Measurements from ENCODE around the gene DEK. TPM values are rescaled to one million over a fixed set of nuclear protein-coding genes. Genes with fewer than 3 reads are reported as not detected.

The DEK gene
- total and polyA plus RNA-seq, 9 donors: 54.1 to 143 (median 78.9) TPM

DNA sequence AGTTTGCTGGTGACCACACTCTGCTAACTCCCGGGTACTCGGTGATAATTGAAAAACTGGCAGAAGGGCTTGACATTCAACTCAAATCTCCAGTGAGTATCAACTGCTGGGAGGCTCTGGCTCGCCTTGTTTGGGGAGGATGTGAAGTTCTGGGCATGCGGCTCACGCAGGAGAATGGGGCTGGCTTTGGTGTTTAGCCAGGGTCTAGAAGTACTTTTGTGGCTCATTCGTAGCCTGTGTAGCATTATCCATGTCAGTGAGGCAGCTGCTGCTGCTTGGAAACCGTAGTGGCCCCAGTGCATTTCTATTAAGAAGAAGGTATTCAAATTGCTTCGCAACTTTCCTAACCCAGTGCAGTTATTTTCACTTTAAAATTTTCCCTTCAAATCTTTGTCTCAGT is 56.9 kb downstream of the DEK start:
- Histone ChIP-seq H3K4me3 (no peak overlapping the region), H3K27me3 (no peaks in the 10 kb centered on the region), H3K4me1 (ENCODE audit: insufficient read depth) (no peaks in the 10 kb centered on the region), H3K27ac (no peak overlapping the region), H3K36me3 (no peaks in the 10 kb centered on the region), H3K9me3 (no peaks in the 10 kb centered on the region)
- TF ChIP-seq CTCF (IDR thresholded peaks at IDR 0.05) (no peak), POLR2A (IDR thresholded peaks at IDR 0.05) (no peak), EP300 (IDR thresholded peaks at IDR 0.05) (no peak)
- 81 to 89% (median 85%) methylated on average over 8 of the region's 8 CpGs for WGBS, 3 donors
- intact Hi-C loops (cut with DNase I): no loop called here
- no peak for DNase-seq

DNA sequence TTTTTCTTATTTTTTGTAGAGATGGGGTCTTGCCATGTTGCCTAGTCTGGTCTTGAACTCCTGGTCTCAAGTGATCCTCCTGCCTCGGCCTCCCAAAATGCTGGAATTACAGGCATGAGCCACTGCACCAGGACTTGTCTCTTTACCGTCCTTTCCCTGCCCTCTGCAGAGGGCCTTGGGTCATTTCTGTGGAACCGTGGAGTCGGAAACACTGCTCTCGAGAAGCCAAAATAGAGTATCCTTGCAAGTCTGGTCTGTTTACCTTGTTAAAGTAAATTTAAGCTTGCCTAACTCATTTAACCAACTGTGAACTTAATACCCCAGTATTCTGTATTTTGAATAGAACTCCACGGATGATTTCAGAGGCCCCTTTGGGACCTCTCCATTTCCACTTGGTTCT is 57.7 kb downstream of the DEK start:
- intact Hi-C loops (cut with DNase I): no loop called here
- Histone ChIP-seq H3K9me3 (no peaks in the 10 kb centered on the region), H3K4me1 (ENCODE audit: insufficient read depth) (no peaks in the 10 kb centered on the region), H3K36me3 (no peaks in the 10 kb centered on the region), H3K4me3 (no peak overlapping the region), H3K27me3 (no peaks in the 10 kb centered on the region), H3K27ac (no peak overlapping the region)
- 95 to 96% (median 96%) methylated on average over 6 of the region's 6 CpGs for WGBS, 3 donors
- no peak for DNase-seq
- no peak for TF ChIP-seq EP300 (IDR thresholded peaks at IDR 0.05)
- TF ChIP-seq POLR2A (IDR thresholded peaks at IDR 0.05): no peak
- no peak for TF ChIP-seq CTCF (IDR thresholded peaks at IDR 0.05)

DNA sequence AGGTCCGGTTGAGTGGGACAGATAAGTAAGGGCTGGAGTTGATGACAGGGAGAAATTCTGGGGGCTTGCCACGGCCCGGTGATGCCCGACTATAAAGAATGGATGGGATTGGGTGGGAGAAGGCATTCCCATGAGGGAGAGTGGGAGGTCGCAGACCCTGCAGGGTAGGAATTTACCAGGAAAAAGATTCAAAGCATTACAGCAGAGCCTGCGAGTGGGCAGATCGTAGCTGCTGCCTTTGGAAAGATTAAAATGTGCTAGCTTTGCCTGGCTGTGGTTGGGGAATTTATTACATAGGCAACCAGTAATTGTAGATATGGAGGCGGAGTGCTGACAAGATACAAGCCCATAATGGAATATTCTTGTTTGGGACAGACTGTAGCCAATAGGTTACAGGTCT is 59.6 kb downstream of the DEK start:
- H3K4me1 ChIP-seq (ENCODE audit: insufficient read depth): no peaks in the 10 kb centered on the region
- no peak overlapping the region for H3K27ac ChIP-seq
- no peaks in the 10 kb centered on the region for H3K9me3 ChIP-seq
- TF ChIP-seq POLR2A (IDR thresholded peaks at IDR 0.05) (no peak), EP300 (IDR thresholded peaks at IDR 0.05) (no peak), CTCF (IDR thresholded peaks at IDR 0.05) (no peak)
- intact Hi-C loops (cut with DNase I): no loop called here
- 62 to 86% (median 85%) methylated on average over 8 of the region's 8 CpGs for WGBS, 3 donors
- no peak for DNase-seq
- no peaks in the 10 kb centered on the region for H3K27me3 ChIP-seq
- no peak overlapping the region for H3K4me3 ChIP-seq
- no peaks in the 10 kb centered on the region for H3K36me3 ChIP-seq

- intact Hi-C loops (cut with DNase I): no loop called here
- Histone ChIP-seq H3K4me3 (no peak overlapping the region), H3K4me1 (ENCODE audit: insufficient read depth) (no peaks in the 10 kb centered on the region), H3K36me3 (no peaks in the 10 kb centered on the region), H3K9me3 (no peaks in the 10 kb centered on the region), H3K27me3 (no peaks in the 10 kb centered on the region), H3K27ac (no peak overlapping the region)
- TF ChIP-seq POLR2A (IDR thresholded peaks at IDR 0.05) (no peak), CTCF (IDR thresholded peaks at IDR 0.05) (no peak), EP300 (IDR thresholded peaks at IDR 0.05) (no peak)
- no peak for DNase-seq
- WGBS, 3 donors: 90 to 98% (median 94%) methylated on average over 6 of the region's 6 CpGs
Observed at GRCh38 chr6:18203786-18204185, 60.5 kb downstream of the DEK start.

- no peaks in the 10 kb centered on the region for H3K27me3 ChIP-seq
- TF ChIP-seq POLR2A (IDR thresholded peaks at IDR 0.05): no peak
- no peak for TF ChIP-seq EP300 (IDR thresholded peaks at IDR 0.05)
- TF ChIP-seq CTCF (IDR thresholded peaks at IDR 0.05): no peak
- intact Hi-C loops (cut with DNase I): no loop called here
- H3K9me3 ChIP-seq: no peaks in the 10 kb centered on the region
- H3K36me3 ChIP-seq: no peaks in the 10 kb centered on the region
- no peak for DNase-seq
- WGBS, 3 donors: 96 to 99% (median 98%) methylated on average over 3 of the region's 3 CpGs
- H3K4me3 ChIP-seq: no peak overlapping the region
- H3K27ac ChIP-seq: no peak overlapping the region
- no peaks in the 10 kb centered on the region for H3K4me1 ChIP-seq (ENCODE audit: insufficient read depth)
Observed at GRCh38 chr6:18192026-18192425, 72.3 kb downstream of the DEK start.
